ENCODE data around the gene TMEM214. TPM values are rescaled to one million over a fixed set of nuclear protein-coding genes. Genes with fewer than 3 reads are reported as not detected.

The TMEM214 gene
- total RNA-seq, 3 donors from 2014 or later (not counting 1 experiment from before 2014, with no cell fraction given), result 64.9 to 81.1 (median 79.2) TPM

- Mint-ChIP-seq H3K27ac (no peak overlapping the region), H3K4me3 (no peak overlapping the region), H3K36me3 (no peaks in the 10 kb centered on the region), H3K27me3 (ENCODE audit: low read depth in 2 of 2) (no peaks in the 10 kb centered on the region), H3K4me1 (no peaks in the 10 kb centered on the region), H3K9me3 (no peaks in the 10 kb centered on the region)
- H3K36me3 ChIP-seq (ENCODE audit: control insufficient read depth, insufficient read depth, low read length), result no peaks in the 10 kb centered on the region
- no peaks in the 10 kb centered on the region for H3K4me1 ChIP-seq (ENCODE audit: control insufficient read depth, insufficient read depth, low read length)
- no peak for ATAC-seq
- WGBS (ENCODE audit: insufficient coverage), result 92% methylated on average over 3 of the region's 3 CpGs
- TF ChIP-seq, protein P1, sequence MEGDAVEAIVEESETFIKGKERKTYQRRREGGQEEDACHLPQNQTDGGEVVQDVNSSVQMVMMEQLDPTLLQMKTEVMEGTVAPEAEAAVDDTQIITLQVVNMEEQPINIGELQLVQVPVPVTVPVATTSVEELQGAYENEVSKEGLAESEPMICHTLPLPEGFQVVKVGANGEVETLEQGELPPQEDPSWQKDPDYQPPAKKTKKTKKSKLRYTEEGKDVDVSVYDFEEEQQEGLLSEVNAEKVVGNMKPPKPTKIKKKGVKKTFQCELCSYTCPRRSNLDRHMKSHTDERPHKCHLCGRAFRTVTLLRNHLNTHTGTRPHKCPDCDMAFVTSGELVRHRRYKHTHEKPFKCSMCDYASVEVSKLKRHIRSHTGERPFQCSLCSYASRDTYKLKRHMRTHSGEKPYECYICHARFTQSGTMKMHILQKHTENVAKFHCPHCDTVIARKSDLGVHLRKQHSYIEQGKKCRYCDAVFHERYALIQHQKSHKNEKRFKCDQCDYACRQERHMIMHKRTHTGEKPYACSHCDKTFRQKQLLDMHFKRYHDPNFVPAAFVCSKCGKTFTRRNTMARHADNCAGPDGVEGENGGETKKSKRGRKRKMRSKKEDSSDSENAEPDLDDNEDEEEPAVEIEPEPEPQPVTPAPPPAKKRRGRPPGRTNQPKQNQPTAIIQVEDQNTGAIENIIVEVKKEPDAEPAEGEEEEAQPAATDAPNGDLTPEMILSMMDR (IDR thresholded peaks at IDR 0.05), result no peak
- no peak overlapping the region for H3K4me3 ChIP-seq (ENCODE audit: low read length)
- H3K27me3 ChIP-seq (ENCODE audit: control insufficient read depth, insufficient read depth, low read length), result no peaks in the 10 kb centered on the region
- no peak overlapping the region for H3K27ac ChIP-seq (ENCODE audit: low read length)
- no peaks in the 10 kb centered on the region for H3K9me3 ChIP-seq (ENCODE audit: control insufficient read depth, insufficient read depth, low read length)
- no peak for DNase-seq
- intact Hi-C loops (cut with micrococcal nuclease), result no loop called here
Observed at GRCh38 chr2:27018142-27018541, 14.6 kb upstream of the TMEM214 start.

DNA sequence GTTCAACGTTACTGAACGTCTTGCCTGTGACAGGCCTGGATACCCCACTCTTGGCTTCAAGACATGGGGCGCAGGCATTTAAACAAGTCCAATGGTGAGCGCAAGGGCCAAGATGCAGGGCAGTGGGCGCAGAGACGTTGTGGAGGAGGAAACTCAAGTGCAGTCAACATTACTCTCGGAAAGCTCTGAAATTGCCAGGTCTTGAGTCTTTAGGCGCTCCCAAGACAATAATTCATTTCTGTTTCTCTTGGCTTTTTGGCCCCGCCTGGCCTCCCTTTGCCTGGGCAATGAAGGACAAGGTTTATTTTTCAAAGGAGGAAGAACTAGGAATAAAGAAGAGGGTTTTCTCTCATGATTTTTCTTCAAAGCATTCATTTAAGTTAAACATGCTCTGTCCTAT, 13.3 kb upstream of the TMEM214 start:
- no peak overlapping the region for H3K4me3 Mint-ChIP-seq
- no peak overlapping the region for H3K27ac Mint-ChIP-seq

GRCh38 chr2:27019931-27020855, 12.6 kb upstream of the TMEM214 start:
- Mint-ChIP-seq H3K27me3 (ENCODE audit: low read depth in 2 of 2) (no peaks in the 10 kb centered on the region), H3K36me3 (no peaks in the 10 kb centered on the region), H3K27ac (no peak overlapping the region), H3K4me1 (no peaks in the 10 kb centered on the region), H3K4me3 (no peak overlapping the region), H3K9me3 (no peaks in the 10 kb centered on the region)
- TF ChIP-seq, protein P1 (IDR thresholded peaks at IDR 0.05), result no peak
- Histone ChIP-seq H3K36me3 (ENCODE audit: control insufficient read depth, insufficient read depth, low read length) (no peaks in the 10 kb centered on the region), H3K27me3 (ENCODE audit: control insufficient read depth, insufficient read depth, low read length) (no peaks in the 10 kb centered on the region), H3K4me3 (ENCODE audit: low read length) (no peak overlapping the region), H3K27ac (ENCODE audit: low read length) (no peak overlapping the region), H3K4me1 (ENCODE audit: control insufficient read depth, insufficient read depth, low read length) (no peaks in the 10 kb centered on the region), H3K9me3 (ENCODE audit: control insufficient read depth, insufficient read depth, low read length) (no peaks in the 10 kb centered on the region)
- WGBS (ENCODE audit: insufficient coverage), result 95% methylated on average over 7 of the region's 9 CpGs
- no peak for DNase-seq
- ATAC-seq, result no peak
- intact Hi-C loops (cut with micrococcal nuclease), result no loop called here

More for the DNA sequence above, 13.3 kb upstream of the TMEM214 start:
- DNase-seq, result no peak
- intact Hi-C loops (cut with micrococcal nuclease), result no loop called here
- Histone ChIP-seq H3K27me3 (ENCODE audit: control insufficient read depth, insufficient read depth, low read length) (no peaks in the 10 kb centered on the region), H3K36me3 (ENCODE audit: control insufficient read depth, insufficient read depth, low read length) (no peaks in the 10 kb centered on the region), H3K9me3 (ENCODE audit: control insufficient read depth, insufficient read depth, low read length) (no peaks in the 10 kb centered on the region), H3K27ac (ENCODE audit: low read length) (no peak overlapping the region), H3K4me3 (ENCODE audit: low read length) (no peak overlapping the region), H3K4me1 (ENCODE audit: control insufficient read depth, insufficient read depth, low read length) (no peaks in the 10 kb centered on the region)
- 95% methylated on average over 9 of the region's 9 CpGs for WGBS (ENCODE audit: insufficient coverage)
- no peak for ATAC-seq
- TF ChIP-seq, protein P1 (IDR thresholded peaks at IDR 0.05), result no peak
- Mint-ChIP-seq H3K9me3 (no peaks in the 10 kb centered on the region), H3K4me1 (no peaks in the 10 kb centered on the region), H3K27me3 (ENCODE audit: low read depth in 2 of 2) (no peaks in the 10 kb centered on the region), H3K36me3 (no peaks in the 10 kb centered on the region)

Data from natural killer cell (primary cell).